CD14-positive monocyte (primary cell): ENCODE data around the gene BCR. TPM values are rescaled to one million over a fixed set of nuclear protein-coding genes. Genes with fewer than 3 reads are reported as not detected.

Experiments used
- DNase-seq, 3 donors: peaks; one replicate each; pipeline ENCODE4 v3.0.0-alpha.2; 2011 to 2022
- H2AFZ ChIP-seq: 2 replicates; pipeline ENCODE4 v1.6.0; 2012; ENCODE audit warnings: mild to moderate bottlenecking, low read depth, low read length, inconsistent platforms; ENCODE audit not compliant: insufficient read depth, poor library complexity, severe bottlenecking
- H3K27ac ChIP-seq, 2 donors: 1 replicate in 1 of 2; 2 replicates in 1 of 2; pipeline ENCODE4 v1.5.1; 2012 to 2013; ENCODE audit warnings: low read length in 2 of 2, control low read depth in 1 of 2, inconsistent platforms in 1 of 2, low read depth in 1 of 2, mild to moderate bottlenecking in 1 of 2
- H3K27me3 ChIP-seq, 2 donors: one replicate each; pipeline versions ENCODE4 v1.6.0 to v1.6.1; 2011 to 2013; ENCODE audit warnings: low read length in 2 of 2; ENCODE audit not compliant: control insufficient read depth in 2 of 2, insufficient read depth in 2 of 2
- H3K36me3 ChIP-seq, 2 donors: replicated peaks in 1 of 2; 1 replicate in 1 of 2; 2 replicates in 1 of 2; pipeline versions ENCODE4 v1.5.1 to v1.6.1; 2012 to 2013; ENCODE audit warnings: low read length in 2 of 2, control low read depth in 1 of 2, inconsistent platforms in 1 of 2, mild to moderate bottlenecking in 1 of 2; ENCODE audit not compliant: insufficient read depth in 2 of 2, control insufficient read depth in 1 of 2
- H3K4me1 ChIP-seq, 2 donors: 1 replicate in 1 of 2; 2 replicates in 1 of 2; pipeline versions ENCODE4 v1.5.1 to v1.6.1; 2012 to 2013; ENCODE audit warnings: low read length in 2 of 2, control low read depth in 1 of 2, inconsistent platforms in 1 of 2, mild to moderate bottlenecking in 1 of 2, moderate library complexity in 1 of 2; ENCODE audit not compliant: insufficient read depth in 2 of 2, control insufficient read depth in 1 of 2
- H3K4me2 ChIP-seq: replicated peaks from 2 replicates; pipeline ENCODE3; 2012; ENCODE audit warnings: low read length, moderate library complexity, mild to moderate bottlenecking; ENCODE audit not compliant: poor library complexity, severe bottlenecking; ENCODE audit errors: extremely low read depth
- H3K4me3 ChIP-seq, 3 experiments: fragments of 200-600 bp in 1 of 3; sonication (generic) in 1 of 3; replicated peaks in 1 of 3; 1 replicate in 2 of 3; 2 replicates in 1 of 3; pipeline ENCODE4 v1.5.1; 2011 to 2013; ENCODE audit warnings: low read length in 3 of 3, mild to moderate bottlenecking in 3 of 3, control low read depth in 2 of 3, low read depth in 2 of 3, inconsistent platforms in 1 of 3, moderate library complexity in 1 of 3
- H3K79me2 ChIP-seq: 2 replicates; pipeline ENCODE4 v1.6.0; 2012; ENCODE audit warnings: mild to moderate bottlenecking, control low read depth, inconsistent platforms, low read length, moderate library complexity; ENCODE audit not compliant: insufficient read depth
- H3K9ac ChIP-seq: 2 replicates; pipeline ENCODE4 v1.6.0; 2017; ENCODE audit warnings: low read length, mild to moderate bottlenecking; ENCODE audit not compliant: insufficient read depth, poor library complexity, severe bottlenecking
- H3K9me3 ChIP-seq, 2 donors: replicated peaks in 1 of 2; 1 replicate in 1 of 2; 2 replicates in 1 of 2; pipeline versions ENCODE4 v1.5.1 to v1.6.1; 2012 to 2013; ENCODE audit warnings: low read length in 2 of 2, control low read depth in 1 of 2; ENCODE audit not compliant: control insufficient read depth in 1 of 2, insufficient read depth in 1 of 2
- H4K20me1 ChIP-seq: 2 replicates; pipeline ENCODE4 v1.6.0; 2012; ENCODE audit warnings: mild to moderate bottlenecking, low read length, control low read depth, moderate library complexity; ENCODE audit not compliant: insufficient read depth
- H3K27ac Mint-ChIP-seq, 7 donors: one replicate each; pipeline ENCODE4 v1.8.0; 2020; ENCODE audit warnings: mild to moderate bottlenecking in 7 of 7, mixed read lengths in 7 of 7, moderate library complexity in 6 of 7, inconsistent platforms in 2 of 7
- H3K27me3 Mint-ChIP-seq, 3 donors: one replicate each; pipeline ENCODE4 v1.8.0; 2021 to 2022; ENCODE audit warnings: low read depth in 3 of 3, mild to moderate bottlenecking in 3 of 3, mixed read lengths in 3 of 3, moderate library complexity in 3 of 3, inconsistent platforms in 1 of 3
- H3K36me3 Mint-ChIP-seq, 2 donors: one replicate each; pipeline ENCODE4 v1.8.0; 2020; ENCODE audit warnings: mixed read lengths in 2 of 2, inconsistent platforms in 1 of 2, mild to moderate bottlenecking in 1 of 2
- H3K4me1 Mint-ChIP-seq: one replicate; pipeline ENCODE4 v1.8.0; 2020; ENCODE audit warnings: mild to moderate bottlenecking, mixed read lengths
- H3K4me3 Mint-ChIP-seq, 2 donors: one replicate each; pipeline ENCODE4 v1.8.0; 2020; ENCODE audit warnings: mild to moderate bottlenecking in 2 of 2, mixed read lengths in 2 of 2, moderate library complexity in 1 of 2
- H3K9me3 Mint-ChIP-seq, 7 donors: one replicate each; pipeline ENCODE4 v1.8.0; 2020 to 2022; ENCODE audit warnings: mixed read lengths in 7 of 7, mild to moderate bottlenecking in 6 of 7, moderate library complexity in 6 of 7, inconsistent platforms in 2 of 7
- WGBS: methylation state at CpG from one replicate; pipeline ENCODE4 v1.1.5; 2013; ENCODE audit warnings: missing lambda C conversion rate; ENCODE audit not compliant: insufficient coverage; 5-methylcytosine and 5-hydroxymethylcytosine counted together
- intact Hi-C, 2 donors: fragments of 100-400 bp; cut with micrococcal nuclease; formaldehyde crosslinking; loops; one replicate each; pipeline versions ENCODE4 v1.15.0 to v1.15.1; 2023
- polyA plus RNA-seq, 3 donors: library from polyadenylated mRNA; depleted of rRNA in 1 of 3; unstranded in 2 of 3; stranded (reverse) in 1 of 3; fragments of 300-500 nt in 2 of 3; fragments of >200 nt in 1 of 3; fragmentation: Illumina TruSeq in 2 of 3; gene quantifications; 1 replicate in 2 of 3; 2 replicates in 1 of 3; pipeline ENCODE4 v1.2.3, GENCODE V29; 2012 to 2021
- TF ChIP-seq, protein P1 (sequence below): fragments of 200-600 bp; IDR thresholded peaks from one replicate; pipeline ENCODE4 v1.8.0; 2022; ENCODE audit warnings: antibody characterized with exemption, mild to moderate bottlenecking

BCR gene
- polyA plus RNA-seq, 3 donors = 0.97 to 20.9 (median 0.97) TPM

DNA sequence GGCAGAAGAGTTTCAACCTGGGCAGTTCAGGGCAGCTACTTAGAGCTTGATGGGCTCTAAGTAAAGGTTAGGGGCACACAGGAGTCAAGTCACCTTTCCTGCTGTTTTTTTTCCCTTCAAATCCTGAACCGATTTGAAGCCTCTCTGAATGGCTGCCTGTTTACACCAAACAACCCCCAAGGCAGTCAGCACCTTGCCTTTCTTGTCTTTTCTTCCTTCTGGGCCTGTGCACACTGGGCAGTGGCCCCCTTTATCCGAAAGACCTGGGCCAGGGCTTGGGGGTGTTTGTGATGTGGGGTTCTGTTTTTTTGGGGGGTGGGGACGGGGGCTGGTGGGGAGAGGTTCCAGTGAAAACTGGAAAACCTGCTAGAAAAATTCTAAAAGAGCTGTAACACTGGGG lies 42.8 kb upstream of the BCR start:
- no peak for DNase-seq
- Histone ChIP-seq H3K27me3 (no peaks in the 10 kb centered on the region), H3K9ac (no peak overlapping the region), H3K4me1 (peaks cover 26 to 34% of the 10 kb centered on the region in 2 donors), H3K79me2 (no peaks in the 10 kb centered on the region), H2AFZ (no peak overlapping the region), H3K27ac (no peak overlapping the region), H3K36me3 (no peaks in the 10 kb centered on the region), H3K4me3 (no peak overlapping the region), H3K4me2 (no peak overlapping the region), H3K9me3 (no peaks in the 10 kb centered on the region), H4K20me1 (no peaks in the 10 kb centered on the region)
- Mint-ChIP-seq H3K27ac (peak overlapping the region in 4 of 7 donors; percentile 57 to 90 (median 80)), H3K4me1 (peaks cover 25% of the 10 kb centered on the region), H3K36me3 (no peaks in the 10 kb centered on the region), H3K9me3 (no peaks in the 10 kb centered on the region), H3K27me3 (peaks cover 0 to 3% (median 2%) of the 10 kb centered on the region in 3 donors), H3K4me3 (no peak overlapping the region)
- TF ChIP-seq, protein P1, sequence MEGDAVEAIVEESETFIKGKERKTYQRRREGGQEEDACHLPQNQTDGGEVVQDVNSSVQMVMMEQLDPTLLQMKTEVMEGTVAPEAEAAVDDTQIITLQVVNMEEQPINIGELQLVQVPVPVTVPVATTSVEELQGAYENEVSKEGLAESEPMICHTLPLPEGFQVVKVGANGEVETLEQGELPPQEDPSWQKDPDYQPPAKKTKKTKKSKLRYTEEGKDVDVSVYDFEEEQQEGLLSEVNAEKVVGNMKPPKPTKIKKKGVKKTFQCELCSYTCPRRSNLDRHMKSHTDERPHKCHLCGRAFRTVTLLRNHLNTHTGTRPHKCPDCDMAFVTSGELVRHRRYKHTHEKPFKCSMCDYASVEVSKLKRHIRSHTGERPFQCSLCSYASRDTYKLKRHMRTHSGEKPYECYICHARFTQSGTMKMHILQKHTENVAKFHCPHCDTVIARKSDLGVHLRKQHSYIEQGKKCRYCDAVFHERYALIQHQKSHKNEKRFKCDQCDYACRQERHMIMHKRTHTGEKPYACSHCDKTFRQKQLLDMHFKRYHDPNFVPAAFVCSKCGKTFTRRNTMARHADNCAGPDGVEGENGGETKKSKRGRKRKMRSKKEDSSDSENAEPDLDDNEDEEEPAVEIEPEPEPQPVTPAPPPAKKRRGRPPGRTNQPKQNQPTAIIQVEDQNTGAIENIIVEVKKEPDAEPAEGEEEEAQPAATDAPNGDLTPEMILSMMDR = no peak
- intact Hi-C loops = no loop called here
- no CpG with 5 or more reads among the region's 3 CpGs for WGBS

DNA sequence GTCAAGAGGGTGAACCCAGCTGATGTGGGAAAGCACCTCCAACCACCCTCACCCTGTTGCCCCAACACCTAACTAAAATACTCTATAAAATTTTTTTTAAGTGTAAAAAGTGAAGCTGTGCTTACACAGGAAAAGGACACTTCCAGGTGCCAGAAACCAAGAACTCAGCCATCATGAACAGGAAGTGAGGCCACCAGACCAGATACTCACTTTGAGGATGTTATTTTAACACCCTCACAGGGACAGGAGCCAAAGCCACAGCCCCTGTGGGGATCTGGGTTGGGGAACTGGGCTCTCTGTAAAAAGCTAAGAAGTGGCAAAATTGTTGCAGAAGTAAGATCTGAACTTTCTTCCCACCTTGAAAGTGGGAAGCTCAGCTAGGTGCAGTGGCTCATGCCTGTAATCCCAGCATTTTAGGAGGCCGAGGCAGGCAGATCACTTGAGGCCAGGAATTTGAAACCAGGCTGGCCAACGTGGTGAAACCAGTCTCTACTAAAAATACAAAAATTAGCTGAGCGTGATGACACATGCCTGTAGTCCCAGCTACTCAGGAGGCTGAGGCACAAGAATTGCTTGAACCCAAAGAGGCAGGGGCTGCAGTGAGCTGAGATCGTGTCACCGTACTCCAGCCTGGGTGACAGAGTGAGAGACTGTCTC lies 42.3 kb upstream of the BCR start:
- H3K27me3 ChIP-seq = no peaks in the 10 kb centered on the region
- H4K20me1 ChIP-seq = no peaks in the 10 kb centered on the region
- intact Hi-C loops = no loop called here
- H3K36me3 ChIP-seq = no peaks in the 10 kb centered on the region
- Mint-ChIP-seq H3K9me3 (no peaks in the 10 kb centered on the region), H3K27me3 (peaks cover 0 to 3% (median 2%) of the 10 kb centered on the region in 3 donors), H3K4me1 (peaks cover 29% of the 10 kb centered on the region), H3K36me3 (no peaks in the 10 kb centered on the region), H3K27ac (peak overlapping the region; percentile 76 to 90 (median 86)), H3K4me3 (peak overlapping the region in 1 of 2 donors; percentile 4)
- WGBS = 13% methylated on average over 3 of the region's 5 CpGs
- H3K9ac ChIP-seq = no peak overlapping the region
- peaks cover 30 to 38% of the 10 kb centered on the region in 2 donors for H3K4me1 ChIP-seq
- no peaks in the 10 kb centered on the region for H3K79me2 ChIP-seq
- DNase-seq = peak; percentile 48 to 63 (median 60)
- no peaks in the 10 kb centered on the region for H3K9me3 ChIP-seq
- no peak overlapping the region for H3K4me2 ChIP-seq
- TF ChIP-seq, protein P1 = no peak
- H3K4me3 ChIP-seq = no peak overlapping the region
- H3K27ac ChIP-seq = peak overlapping the region; percentile 32 to 54
- H2AFZ ChIP-seq = peak overlapping the region; percentile 4
